HepG2 (cell line): Measurements from ENCODE around the gene NPIPA7. TPM values are rescaled to one million over a fixed set of nuclear protein-coding genes. Genes with fewer than 3 reads are reported as not detected.

Source experiments
- microRNA-seq: library from miRNA; unstranded; fragments of <30 nt; microRNA quantifications from one replicate; pipeline ENCODE4, GENCODE V29; 2020
- polyA plus RNA-seq, 8 experiments: library from polyadenylated mRNA; depleted of rRNA in 3 of 8; stranded (reverse) in 7 of 8; unstranded in 1 of 8; fragments of >200 nt; fragmentation: Illumina TruSeq in 4 of 8; extraction: Trizol in 4 of 8; gene quantifications; 2 replicates each; pipeline versions ENCODE4 v1.2.1 to v1.2.3, GENCODE V29; 2011 to 2016; ENCODE audit warnings: low read depth in 4 of 8, missing spikeins in 1 of 8, mixed read lengths in 1 of 8; ENCODE audit not compliant: insufficient read depth in 1 of 8
- small RNA-seq, 3 experiments: library from RNA; depleted of rRNA; stranded (forward); fragments of <200 nt; gene quantifications; one replicate each; pipeline ENCODE3, GENCODE V24; 2012; ENCODE audit warnings: low read depth in 2 of 3, low replicate concordance in 1 of 3; ENCODE audit not compliant: insufficient read length in 3 of 3, insufficient read depth in 2 of 3
- total RNA-seq, 5 experiments: library from RNA; depleted of rRNA; stranded (reverse); fragments of >200 nt; fragmentation: Illumina TruSeq; extraction: Trizol; gene quantifications; 2 replicates each; pipeline ENCODE4 v1.2.3, GENCODE V29; 2016; ENCODE audit warnings: low read depth in 1 of 5

NPIPA7 gene
- total and polyA plus RNA-seq, 2 of the 13 experiments (the other 11 are each of a cell fraction or from before 2014, with no cell fraction given): 11.0 to 97.4 TPM

Small RNA genes within 50 kb of the gene (microRNA-seq; reads per million reads assigned to microRNA genes)
- not detected for gene MIR6511A3
- gene MIR6770-2: not detected

Small RNA genes within 50 kb of the gene (small RNA-seq; reads per million reads assigned to genes)
- gene AC138969.3: 0 reads per million in 3 experiments
- gene MIR6511A3: 0 reads per million in 3 experiments
- 0 reads per million in 3 experiments for gene MIR6770-2

Other genes starting within 250 kb of the NPIPA7 start
- 69.0 and 105 TPM in 2 replicates for gene ABCC6, start 155.6 kb upstream of the NPIPA7 start, total RNA-seq (2016; rRNA removed; fragmentation: Illumina TruSeq; extraction: Trizol)
- gene ABCC6, start 155.6 kb upstream of the NPIPA7 start, polyA plus RNA-seq (2011; rRNA removed): 82.4 and 93.6 TPM in 2 replicates
- gene NOMO3, start 146.6 kb upstream of the NPIPA7 start, total RNA-seq (2016; rRNA removed; fragmentation: Illumina TruSeq; extraction: Trizol): 17.2 and 44.0 TPM in 2 replicates
- 80.8 and 85.8 TPM in 2 replicates for gene NOMO3, start 146.6 kb upstream of the NPIPA7 start, polyA plus RNA-seq (2011; rRNA removed)